ENCODE data around the gene PPP6C.
A peak's percentile ranks its signal among the peaks of the same experiment; 100 is the strongest.
"Not testable (repeated sequence)": the region's sequence is repeated elsewhere in the genome, so short reads cannot be mapped to it uniquely, and the experiment has no call there.

The PPP6C gene

DNA sequence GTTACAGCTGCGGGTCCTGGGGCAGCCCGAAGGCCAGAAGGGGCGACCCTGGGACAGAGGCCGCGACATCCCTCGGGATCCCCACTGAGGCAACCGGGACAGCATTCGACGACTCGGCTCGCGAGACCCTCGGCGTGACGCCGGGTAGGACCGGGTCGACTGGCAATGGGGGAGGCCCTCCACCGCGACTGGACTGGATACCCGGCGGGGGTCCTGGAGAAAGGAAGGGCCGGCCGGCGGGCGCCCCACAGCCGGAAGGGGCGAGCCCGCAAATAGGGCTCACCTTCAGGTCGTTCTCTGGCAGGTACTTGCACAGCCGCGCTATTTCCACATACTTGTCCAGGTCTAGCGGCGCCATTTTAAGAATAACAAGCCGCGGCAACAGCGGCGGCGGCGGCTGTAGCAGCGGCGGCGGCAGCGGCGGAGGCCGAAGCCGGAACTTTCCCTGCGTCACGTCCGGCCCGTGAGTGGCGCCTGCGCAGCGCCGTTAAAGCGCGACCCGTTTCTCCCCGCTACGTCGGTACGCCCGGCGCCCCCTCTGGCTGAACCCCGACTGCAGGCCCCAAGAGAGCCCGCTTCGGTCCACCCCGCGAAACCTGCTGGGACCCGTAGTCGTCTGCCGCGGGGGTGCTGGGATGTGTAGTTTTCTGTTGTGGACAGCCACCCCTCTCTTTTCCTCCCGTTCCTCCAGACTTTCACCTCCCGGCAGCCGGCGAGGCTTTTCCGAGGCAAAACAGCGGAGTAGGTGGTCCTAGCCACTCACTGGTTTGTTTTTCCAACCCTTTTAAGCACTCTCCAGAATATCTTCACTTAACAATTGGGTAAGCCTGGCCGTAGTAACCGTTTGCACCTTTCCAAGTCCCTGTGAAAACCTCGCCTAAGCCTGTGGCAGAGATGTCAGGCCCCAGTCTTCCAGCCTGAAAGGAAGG is at the start of gene PPP6C:
Gene PPP6C (minus strand): TSS at position 443 of the 929 bp plus-strand sequence. CDS start 85 bp downstream, at position 358.
- DNase-seq, result peak; percentile 75

DNA sequence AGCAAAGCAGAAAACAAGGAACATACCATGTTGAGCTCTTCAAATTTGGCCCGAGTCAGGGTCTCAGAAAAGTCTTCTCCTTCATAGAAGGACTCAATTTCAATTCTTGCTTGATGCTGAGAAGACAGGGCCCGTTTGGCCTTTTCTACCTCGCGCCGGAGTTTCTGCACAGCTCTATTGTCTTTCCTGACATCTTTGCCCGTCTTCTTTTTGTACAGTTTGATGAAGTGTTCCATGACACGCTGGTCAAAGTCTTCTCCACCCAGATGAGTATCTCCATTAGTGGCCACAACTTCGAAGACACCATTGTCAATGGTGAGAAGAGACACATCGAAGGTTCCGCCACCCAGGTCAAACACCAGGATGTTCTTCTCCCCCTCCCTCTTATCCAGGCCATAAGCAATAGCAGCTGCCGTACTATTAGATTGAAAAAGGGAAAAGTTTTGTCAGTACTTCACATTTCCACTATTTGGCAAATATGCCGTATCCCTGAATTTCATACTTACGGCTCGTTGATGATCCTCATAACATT is 49.4 kb upstream of the PPP6C start:
- no peak for DNase-seq

DNA sequence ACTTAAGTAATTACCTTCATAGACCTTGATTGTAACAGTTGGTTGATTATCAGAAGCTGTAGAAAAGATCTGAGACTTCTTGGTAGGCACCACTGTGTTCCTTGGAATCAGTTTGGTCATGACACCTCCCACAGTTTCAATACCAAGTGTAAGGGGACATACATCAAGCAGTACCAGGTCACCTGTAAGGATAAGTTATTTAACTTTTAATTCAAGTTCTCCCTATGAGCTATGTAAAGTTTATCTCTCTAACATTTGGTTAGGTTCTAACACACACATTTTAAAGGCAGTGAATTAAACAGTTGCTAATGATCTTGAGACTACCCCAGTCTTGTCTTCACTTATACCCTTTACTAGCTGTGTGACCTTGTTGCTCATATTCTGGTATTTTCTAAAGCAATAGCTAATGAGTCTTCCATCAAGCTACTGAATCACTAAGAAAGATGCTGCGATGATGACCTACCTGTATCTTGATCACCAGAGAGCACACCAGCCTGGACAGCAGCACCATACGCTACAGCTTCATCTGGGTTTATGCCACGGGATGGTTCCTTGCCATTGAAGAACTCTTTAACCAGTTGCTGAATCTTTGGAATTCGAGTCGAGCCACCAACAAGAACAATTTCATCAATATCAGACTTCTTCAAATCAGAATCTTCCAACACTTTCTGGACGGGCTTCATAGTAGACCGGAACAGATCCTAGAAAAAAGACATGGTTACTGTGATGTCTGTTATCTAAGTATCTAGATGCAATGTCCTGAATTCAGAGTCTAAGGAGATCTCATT is 48.7 kb upstream of the PPP6C start:
- no peak for DNase-seq

DNA sequence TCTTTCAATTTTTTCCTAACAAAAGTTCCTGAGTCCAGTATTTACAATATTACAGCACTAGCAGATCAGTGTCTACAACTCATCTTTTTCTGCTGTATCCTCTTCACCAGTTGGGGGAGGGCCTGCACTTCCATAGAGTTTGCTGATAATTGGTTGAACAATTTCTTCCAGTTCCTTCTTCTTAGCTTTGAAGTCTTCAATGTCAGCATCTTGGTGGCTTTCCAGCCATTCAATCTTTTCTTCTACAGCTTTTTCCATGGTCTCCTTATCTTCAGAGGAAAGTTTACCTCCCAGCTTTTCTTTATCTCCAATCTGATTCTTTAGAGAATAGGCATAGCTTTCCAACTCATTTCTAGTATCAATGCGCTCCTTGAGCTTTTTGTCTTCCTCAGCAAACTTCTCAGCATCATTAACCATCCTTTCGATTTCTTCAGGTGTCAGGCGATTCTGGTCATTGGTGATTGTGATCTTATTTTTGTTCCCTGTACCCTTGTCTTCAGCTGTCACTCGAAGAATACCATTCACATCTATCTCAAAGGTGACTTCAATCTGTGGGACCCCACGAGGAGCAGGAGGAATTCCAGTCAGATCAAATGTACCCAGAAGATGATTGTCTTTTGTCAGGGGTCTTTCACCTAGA is 47.0 kb upstream of the PPP6C start:
- not testable (repeated sequence) for DNase-seq

DNA sequence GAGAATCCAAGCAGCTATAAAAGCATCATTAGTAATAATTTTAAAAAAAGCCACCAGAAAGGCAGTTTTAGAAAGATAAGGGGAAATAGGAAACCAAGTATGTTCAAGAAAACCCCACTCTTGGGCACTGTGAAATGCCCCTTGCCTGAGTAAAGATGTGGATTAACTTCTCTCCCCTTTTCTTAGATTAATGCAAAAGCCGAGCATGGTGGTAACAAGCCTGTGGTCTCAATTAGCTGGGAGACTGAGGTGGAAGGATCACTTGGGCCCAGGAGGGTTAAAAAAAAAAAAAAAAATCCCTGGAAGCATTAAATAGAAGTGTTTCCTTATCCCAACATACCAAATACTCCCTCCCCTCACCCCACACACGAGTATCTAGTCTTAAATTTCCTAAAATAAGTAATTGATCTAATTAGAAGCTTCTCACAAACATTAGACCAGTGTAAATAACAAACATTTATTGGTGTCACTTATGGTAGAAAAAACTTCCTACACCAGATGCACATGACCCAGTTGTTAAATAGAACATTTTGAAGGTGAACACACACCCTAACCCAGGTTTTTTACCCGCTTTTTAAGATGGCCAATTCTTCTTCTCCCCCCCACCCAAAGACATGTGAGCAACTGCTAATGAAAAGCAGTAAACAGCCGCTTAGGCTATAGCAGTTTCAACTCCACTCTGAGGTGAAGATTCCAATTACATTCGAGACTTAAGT is 46.4 kb upstream of the PPP6C start:
- DNase-seq, result no peak

DNA sequence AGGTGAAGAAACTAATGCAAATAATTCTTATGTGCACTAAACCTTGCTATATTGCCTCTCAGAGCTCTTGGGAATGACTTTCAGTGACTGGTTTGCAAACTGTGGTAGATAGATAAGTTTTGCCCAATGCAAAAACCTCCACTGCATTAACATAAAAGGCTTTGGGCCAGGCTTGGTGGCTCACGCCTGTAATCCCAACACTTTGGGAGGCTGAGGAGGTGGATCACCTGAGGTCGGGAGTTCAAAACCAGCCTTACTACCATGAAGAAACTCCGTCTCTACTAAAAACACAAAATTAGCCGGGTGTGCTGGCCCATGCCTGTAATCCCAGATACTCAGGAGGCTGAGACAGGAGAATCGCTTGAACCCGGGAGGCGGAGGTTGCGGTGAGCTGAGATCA is 44.5 kb upstream of the PPP6C start:
- not testable (repeated sequence) for DNase-seq

DNA sequence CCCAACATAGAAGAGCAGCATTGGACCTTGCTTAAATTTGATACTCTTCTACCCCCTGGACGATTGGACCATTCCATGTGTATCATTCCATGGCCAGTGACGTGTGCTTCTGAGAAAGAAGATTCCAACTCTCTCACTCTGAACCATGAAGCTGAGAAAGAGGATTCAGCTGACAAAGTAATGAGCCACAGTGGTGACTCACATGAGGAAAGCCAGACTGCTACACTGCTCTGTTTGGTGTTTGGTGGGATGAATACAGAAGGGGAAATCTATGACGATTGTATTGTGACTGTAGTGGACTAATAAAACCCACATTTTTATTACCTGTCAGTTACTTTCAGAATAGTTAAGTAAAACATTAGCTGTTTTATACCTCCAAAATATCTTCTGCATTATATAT is 44.1 kb upstream of the PPP6C start:
- no peak for DNase-seq

DNA sequence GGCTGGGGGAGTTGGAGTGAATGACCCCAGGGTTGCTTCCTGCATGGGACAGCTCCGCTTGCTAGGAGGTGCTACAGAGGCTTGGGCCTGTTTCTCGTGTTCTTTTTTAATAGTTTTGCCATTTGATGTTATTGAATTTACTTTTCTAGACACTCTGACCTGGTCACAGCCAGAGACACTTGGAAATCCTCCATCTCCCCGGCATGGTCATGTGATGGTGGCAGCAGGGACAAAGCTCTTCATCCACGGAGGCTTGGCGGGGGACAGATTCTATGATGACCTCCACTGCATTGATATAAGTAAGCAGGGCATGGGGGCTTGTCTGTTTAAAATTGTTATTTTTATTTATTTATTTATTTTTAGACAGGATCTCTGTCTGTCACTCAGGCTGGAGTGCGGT is 38.2 kb upstream of the PPP6C start:
- DNase-seq, result no peak

DNA sequence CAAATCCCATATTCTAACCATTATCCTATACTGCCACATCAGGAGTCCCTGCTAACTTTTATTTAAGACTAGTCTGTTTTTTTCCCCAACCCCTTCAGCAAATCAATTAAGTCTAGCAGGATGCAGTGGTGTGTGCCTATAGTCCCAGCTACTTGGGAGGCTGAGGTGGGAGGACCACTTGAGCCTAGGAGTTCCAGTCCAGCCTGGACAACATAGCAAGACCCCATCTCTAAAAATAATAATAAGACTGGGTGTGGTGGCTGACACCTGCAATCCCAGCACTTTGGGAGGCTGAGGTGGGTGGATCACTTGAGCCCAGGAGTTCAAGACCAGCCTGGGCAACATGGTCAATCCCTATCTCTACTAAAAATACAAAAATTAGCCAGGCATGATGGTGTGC is 35.3 kb upstream of the PPP6C start:
- not testable (repeated sequence) for DNase-seq

DNA sequence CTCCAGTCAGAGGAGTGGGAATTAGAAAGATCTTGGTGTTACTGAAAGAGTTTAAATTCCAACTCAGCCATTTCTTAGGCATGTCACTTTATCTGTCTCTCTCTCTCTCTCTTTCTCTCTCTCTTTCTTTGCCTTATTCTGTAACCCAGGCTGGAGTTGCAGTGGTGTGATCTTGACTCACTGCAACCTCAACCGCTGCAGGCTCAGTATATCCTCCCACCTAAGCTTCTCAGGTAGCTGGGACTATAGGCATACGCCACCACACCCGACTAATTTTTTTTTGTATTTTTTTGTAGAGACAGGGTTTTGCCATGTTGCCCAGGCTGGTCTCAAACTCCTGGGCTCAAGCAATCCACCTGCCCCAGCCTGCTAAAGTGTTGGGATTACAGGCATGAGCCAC is 29.0 kb upstream of the PPP6C start:
- DNase-seq, result no peak

DNA sequence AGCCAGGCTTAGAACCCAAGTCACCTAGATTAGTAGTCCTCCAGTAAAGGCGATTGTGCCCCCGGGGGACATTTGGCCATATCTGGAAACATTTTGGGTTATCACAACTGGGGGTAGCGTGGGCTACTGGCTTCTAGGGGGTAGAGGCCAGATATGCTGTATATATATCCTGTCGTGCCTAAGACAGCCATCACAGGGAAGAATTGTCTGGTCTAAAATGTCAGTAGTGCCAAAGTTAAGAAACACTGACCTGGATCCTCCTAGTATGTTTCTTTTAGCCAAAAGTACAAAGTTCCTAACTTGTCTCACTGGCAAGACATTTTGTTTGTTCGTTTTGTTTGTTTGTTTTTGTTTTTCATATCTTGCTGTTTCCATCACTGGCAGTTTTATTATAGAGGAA is 24.6 kb upstream of the PPP6C start:
- DNase-seq, result no peak

DNA sequence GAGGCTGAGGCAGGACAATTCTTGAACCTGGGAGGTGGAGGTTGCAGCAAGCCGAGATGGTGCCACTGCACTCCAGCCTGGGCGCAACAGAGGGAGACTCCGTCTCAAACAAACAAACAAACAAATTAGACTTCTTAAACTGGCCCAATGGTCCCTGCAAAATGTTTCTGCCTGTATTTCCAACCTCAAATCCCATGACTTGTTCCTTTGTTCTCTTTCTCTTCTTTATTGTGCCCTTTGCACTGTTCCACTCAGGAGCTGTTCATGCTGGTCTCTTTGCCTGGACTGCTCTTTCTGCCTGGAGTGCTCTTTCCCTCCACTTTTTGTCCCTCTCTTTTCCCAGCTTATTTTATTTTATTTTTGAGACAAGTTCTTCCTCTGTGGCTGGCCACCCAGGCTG is 14.9 kb upstream of the PPP6C start:
- no peak for DNase-seq

DNA sequence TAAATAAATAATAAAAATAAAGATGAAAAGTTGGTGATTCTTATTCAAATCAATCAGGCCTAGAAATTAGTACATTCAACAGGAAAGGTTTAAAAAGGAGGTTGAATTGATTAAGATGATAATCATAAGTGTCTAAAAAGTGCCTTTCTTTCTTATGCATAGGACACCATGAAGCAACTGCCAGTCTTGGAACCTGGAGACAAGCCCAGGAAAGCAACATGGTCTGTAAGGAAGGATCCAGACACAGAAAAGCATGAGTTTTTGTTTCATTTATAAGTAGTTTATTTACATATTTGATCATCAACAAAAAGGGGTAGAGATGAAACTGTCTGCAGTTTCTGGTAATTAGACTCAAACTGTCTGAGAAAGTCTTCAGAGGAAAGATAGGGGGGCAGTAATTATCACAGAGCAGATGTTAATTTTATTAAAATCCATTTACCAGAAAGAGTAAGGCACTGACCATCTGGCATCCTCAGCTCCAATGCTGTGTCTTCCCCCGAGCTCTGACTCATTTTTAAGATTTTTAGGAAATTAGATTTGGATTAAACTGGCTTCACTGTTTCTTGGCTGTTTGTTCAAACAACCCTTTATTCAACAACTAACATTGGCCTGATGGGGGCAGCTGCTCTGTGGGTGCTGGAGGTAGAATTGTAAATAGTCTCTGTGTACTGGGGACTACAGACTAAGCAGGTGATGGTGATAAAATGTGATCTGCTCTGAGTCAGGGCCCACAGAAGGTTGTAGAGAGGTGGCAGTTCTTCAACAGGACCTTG is 13.4 kb upstream of the PPP6C start:
- DNase-seq, result no peak

DNA sequence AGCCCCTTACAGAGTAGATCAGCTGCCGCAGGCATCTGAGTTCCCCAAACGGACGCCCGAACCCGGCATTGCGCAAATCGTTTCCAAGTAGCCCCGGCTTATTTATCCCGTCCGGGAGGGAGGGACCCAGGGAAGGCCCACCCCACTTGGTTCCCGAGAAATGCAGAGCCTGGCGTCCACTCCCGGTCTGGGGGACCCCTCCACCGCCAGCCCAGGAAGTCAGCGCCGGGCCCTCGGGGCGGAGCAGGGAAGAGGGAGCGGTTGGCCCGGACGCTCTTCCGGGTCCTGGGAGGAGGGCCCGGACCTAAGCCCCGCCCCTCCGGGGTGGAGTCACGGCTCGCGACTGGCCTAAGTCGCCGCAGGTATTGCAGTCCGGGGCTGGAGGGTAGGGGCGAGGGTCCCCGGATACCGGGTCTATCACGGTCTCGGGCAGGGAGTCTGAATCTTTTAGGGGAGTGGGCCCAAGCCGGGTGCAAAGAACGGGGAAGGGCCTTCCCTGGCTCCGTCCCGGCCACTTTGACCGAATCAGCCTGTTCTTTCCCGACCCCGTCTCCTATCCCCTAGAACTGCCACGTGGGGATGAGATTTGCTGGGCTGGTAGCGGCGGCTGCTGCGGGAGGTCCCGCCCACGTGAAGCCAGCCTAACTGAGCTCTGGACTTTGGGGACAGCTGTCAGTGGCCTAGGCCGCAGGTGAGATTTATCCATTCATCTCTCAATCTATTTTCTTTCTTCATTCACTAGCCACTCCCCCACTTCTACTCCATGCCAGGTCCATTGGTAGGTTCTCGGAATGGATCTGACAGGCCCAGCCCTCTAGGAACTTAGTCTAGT is 10.8 kb upstream of the PPP6C start, which contains the start of gene RABEPK:
Gene RABEPK (plus strand): TSS at position 327 of the 832 bp plus-strand sequence. CDS start 2,472 bp downstream, outside the sequence.
- DNase-seq, result peak; percentile 46

DNA sequence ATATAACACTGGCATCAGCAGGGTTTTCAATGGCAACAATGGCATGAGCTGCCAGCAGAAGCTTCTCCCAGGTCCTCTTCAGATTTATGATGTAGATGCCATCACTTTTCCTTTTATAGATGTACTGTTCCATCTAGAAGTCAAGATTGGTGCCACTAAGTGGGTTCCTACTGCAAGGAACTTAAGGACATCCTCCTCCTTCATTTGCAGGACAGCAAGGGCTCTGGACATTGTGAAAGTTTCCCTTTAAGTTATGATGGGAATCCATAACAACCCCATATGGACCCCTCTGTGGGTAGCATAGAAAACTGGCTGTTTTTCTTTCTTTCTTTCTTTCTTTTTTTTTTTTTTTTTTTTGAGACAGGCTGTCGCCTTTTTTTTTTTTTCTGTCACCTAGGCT is 6.0 kb upstream of the PPP6C start:
- not testable (repeated sequence) for DNase-seq

DNA sequence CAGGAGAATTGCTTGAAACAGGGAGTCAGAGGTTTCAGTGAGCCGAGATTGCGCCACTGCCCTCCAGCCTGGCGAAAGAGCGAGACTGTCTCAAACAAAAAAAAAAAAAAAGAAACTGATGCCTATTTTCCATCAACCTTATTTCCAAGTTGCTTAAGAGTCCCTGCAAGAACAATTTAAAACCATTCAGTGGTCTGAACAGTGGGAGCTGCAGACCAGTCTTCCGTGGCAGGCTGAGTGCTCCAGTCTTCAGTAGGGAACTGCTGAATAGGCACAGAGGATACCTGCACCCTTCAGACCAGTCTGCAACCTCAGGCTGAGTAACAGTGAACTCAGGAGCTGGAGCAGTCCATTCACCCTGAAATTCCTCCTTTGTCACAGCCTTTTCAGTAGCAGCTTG is 4.9 kb upstream of the PPP6C start:
- not testable (repeated sequence) for DNase-seq

DNA sequence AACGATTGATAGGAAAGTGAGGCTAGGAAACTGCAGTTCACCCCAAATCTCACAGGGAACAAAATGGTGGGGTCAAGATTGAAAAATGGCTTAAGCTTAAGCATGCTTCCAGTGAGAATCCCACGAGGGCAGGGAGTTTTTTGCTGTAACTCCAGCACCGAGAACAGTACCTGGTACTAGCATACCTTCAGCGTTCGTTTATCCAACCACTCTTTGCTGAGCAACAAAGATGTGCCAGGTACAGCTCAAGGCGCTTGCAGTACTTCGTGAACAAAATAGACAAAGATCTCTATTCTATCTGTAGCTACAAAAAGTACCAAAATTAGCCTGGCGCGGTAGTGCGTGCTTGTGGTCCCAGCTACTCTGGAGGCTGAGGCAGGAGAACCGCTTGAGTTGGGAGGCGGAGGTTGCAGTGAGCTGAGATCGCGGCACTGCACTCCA is 778 bp upstream of the PPP6C start:
- DNase-seq, result no peak

DNA sequence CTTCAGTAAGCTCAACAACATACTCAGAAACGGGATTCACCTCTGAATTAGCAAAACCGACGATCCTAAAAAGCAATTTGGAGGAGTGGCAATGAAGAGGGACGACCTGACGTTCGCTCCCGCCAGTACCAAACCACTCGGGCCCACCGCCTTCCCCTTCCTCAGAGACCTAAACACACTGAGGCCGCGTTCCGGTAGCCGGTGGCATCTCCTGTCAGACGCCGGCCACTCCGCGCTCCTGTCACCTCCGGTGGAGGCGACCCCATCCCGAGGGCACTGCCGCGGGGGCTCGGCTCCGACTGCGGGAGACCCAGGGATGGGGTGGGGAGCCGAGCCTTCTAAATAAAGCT is 617 bp downstream of the PPP6C start:
- no peak for DNase-seq

DNA sequence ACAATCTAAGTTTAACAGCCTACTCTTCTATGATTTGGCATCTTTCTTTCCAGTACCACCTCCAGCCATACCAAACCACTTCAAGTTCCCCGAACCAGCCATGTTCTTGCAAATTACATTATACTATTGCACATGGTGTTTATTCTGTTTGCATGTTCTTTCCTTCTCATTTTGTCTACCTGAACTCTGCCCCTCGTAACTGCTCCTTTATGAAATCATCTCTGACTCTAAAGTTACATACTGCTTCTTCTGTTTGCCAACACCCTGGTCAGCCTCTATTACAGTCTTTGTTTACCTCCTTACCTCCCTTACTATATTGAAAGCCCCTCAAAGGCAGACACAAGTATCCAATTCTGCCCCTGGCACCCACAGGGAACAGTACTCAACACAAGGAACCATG is 6.0 kb downstream of the PPP6C start:
- no peak for DNase-seq

DNA sequence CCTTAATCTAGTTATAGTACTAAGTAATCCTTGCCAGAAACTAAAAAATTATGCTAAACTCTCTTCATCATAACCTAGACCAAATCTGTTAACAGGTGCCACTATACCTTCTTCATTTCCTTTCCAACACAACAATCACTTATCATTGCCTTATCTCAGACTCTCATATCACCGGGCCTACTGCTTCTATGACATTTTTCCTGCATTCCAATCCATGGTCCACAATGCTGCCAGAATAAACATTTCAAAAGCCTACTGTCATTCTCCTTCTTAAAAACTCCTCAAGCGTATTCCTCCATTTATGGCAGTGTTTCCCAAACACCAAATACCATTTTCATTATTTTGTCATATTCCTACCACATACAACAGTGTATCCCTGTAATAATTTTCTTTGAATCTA is 6.5 kb downstream of the PPP6C start:
- no peak for DNase-seq

DNA sequence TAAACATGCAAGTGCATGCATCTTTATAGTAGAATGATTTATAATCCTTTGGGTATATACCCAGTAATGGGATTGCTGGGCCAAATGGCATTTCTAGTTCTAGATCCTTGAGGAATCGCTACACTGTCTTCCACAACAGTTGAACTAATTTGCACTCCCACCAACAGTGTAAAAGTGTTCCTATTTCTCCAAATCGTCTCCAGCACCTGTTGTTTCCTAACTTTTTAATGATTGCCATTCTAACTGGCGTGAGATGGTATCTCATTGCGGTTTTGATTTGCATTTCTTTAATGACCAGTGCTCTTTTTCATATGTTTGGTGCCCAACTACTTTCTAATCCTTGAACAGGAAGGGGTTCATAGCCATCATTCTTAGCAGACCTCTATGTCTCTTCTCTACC is 7.8 kb downstream of the PPP6C start:
- DNase-seq, result not testable (repeated sequence)

Measured in NCI-H1436 treated with DMSO at 0.1 percent for 48 hours (cell line).